Measurements from ENCODE around the gene AFAP1.
A peak's percentile ranks its signal among the peaks of the same experiment; 100 is the strongest.

AFAP1 gene

GRCh38 chr4:7822137-7822505 lies 117.5 kb downstream of the AFAP1 start:
- no peak for DNase-seq (ENCODE audit: low read depth, low spot score)

- DNase-seq (ENCODE audit: low read depth, low spot score): no peak
Measured at GRCh38 chr4:7821245-7822136, 118.2 kb downstream of the AFAP1 start.

- no peak for DNase-seq (ENCODE audit: low read depth, low spot score)
Measured at GRCh38 chr4:7820031-7820818, 119.4 kb downstream of the AFAP1 start.

GRCh38 chr4:7819446-7819845 lies 120.2 kb downstream of the AFAP1 start:
- DNase-seq (ENCODE audit: low read depth, low spot score): no peak

GRCh38 chr4:7818399-7818911 lies 121.2 kb downstream of the AFAP1 start:
- peak; percentile 72 for DNase-seq (ENCODE audit: low read depth, low spot score)

- DNase-seq (ENCODE audit: low read depth, low spot score): no peak
Measured at GRCh38 chr4:7817877-7818398, 121.7 kb downstream of the AFAP1 start.

GRCh38 chr4:7816771-7817170 lies 122.9 kb downstream of the AFAP1 start:
- no peak for DNase-seq (ENCODE audit: low read depth, low spot score)

GRCh38 chr4:7815981-7816380 lies 123.7 kb downstream of the AFAP1 start:
- DNase-seq (ENCODE audit: low read depth, low spot score): peak; percentile 73

- peak; percentile 73 for DNase-seq (ENCODE audit: low read depth, low spot score)
Measured at GRCh38 chr4:7815562-7815961, 124.1 kb downstream of the AFAP1 start.

GRCh38 chr4:7814451-7814850 lies 125.2 kb downstream of the AFAP1 start:
- DNase-seq (ENCODE audit: low read depth, low spot score): no peak

- peak; percentile 74 for DNase-seq (ENCODE audit: low read depth, low spot score)
Measured at GRCh38 chr4:7813674-7814073, 126.0 kb downstream of the AFAP1 start.

- no peak for DNase-seq (ENCODE audit: low read depth, low spot score)
Measured at GRCh38 chr4:7812921-7813320, 126.7 kb downstream of the AFAP1 start.

- no peak for DNase-seq (ENCODE audit: low read depth, low spot score)
Measured at GRCh38 chr4:7812231-7812857, 127.3 kb downstream of the AFAP1 start.

GRCh38 chr4:7811536-7812191 lies 128.0 kb downstream of the AFAP1 start:
- DNase-seq (ENCODE audit: low read depth, low spot score): peak; percentile 44

- DNase-seq (ENCODE audit: low read depth, low spot score): no peak
Measured at GRCh38 chr4:7810783-7811535, 128.7 kb downstream of the AFAP1 start.

- peak; percentile 52 for DNase-seq (ENCODE audit: low read depth, low spot score)
Measured at GRCh38 chr4:7808752-7809151, 130.9 kb downstream of the AFAP1 start.

GRCh38 chr4:7808181-7808580 lies 131.5 kb downstream of the AFAP1 start:
- no peak for DNase-seq (ENCODE audit: low read depth, low spot score)

GRCh38 chr4:7807351-7807921 lies 132.2 kb downstream of the AFAP1 start:
- no peak for DNase-seq (ENCODE audit: low read depth, low spot score)

- peak; percentile 57 for DNase-seq (ENCODE audit: low read depth, low spot score)
Measured at GRCh38 chr4:7806338-7807090, 133.1 kb downstream of the AFAP1 start.

Measured in astrocyte of the hippocampus (primary cell).